ENCODE results near the gene ELFN1.

ELFN1 gene

DNA sequence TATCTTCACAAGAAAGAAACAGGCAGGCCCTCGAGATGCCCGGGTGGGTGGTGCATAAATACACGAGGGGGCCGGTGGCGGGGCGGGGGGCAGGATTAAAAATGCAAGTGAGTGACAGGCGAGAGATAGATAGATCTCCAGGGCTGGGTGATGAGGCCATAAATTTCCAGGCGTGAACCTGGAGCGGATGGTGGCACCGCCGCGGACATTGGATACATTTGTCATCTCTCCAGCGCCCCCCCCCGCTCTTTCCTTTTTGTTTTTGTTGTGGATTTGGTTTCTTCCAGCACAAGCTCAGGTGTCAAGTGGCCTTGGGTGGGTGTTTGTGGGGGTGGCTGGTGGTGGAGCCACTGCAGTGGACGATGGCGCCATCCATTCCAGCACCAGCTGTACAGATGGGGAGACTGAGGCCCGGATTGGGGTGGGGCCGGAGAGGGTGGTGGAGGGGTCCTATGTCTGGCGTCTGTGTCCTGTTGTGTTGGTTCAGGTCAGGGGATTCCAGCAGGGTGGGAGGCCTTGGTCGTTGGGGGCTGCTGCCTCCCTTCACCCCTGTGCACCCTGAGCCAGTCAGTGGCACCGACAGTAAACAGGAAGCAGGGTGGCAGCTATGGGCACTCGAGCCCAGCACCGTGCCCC, 2.9 kb downstream of the ELFN1 start:
- ATAC-seq (ENCODE audit: low read depth): no peak
- no peak overlapping the region for H3K27ac Mint-ChIP-seq
- H3K27me3 Mint-ChIP-seq: peaks cover 18% of the 10 kb centered on the region
- no peak overlapping the region for H3K4me3 Mint-ChIP-seq
- DNase-seq (ENCODE audit: low spot score in 2 of 2): no peak
- peaks cover 3% of the 10 kb centered on the region for H3K4me1 Mint-ChIP-seq
- no peaks in the 10 kb centered on the region for H3K36me3 Mint-ChIP-seq
- no peaks in the 10 kb centered on the region for H3K9me3 Mint-ChIP-seq

DNA sequence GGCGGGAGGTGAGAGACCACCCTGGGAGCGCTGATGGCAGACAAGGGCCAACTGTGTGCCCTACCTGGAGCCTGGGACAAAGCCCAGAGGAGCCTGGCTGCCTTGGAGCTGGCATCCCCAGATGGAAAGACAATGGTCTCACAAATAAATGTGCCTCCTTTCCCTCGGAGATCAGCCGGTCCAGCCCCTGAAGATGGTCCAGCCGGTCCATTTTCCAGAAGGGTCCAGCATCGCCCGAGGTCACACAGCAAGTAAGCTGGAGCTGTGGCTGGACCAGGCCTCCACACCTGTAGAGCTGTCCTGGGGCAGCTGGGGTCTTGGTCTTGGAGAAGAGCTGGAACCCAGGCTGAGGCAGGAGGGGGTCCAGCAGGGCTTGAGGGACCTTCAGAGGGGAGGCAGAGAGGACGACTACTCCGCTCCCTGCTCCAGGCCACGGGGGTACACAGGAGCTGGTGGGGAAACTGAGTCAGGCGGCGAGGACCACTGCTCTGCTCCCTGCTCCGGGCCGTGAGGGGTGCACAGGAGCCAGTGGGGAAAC, 3.6 kb downstream of the ELFN1 start:
- Mint-ChIP-seq H3K27ac (no peak overlapping the region), H3K36me3 (no peaks in the 10 kb centered on the region), H3K4me3 (no peak overlapping the region), H3K27me3 (peaks cover 18% of the 10 kb centered on the region), H3K9me3 (no peaks in the 10 kb centered on the region), H3K4me1 (peaks cover 3% of the 10 kb centered on the region)
- ATAC-seq (ENCODE audit: low read depth): no peak
- no peak for DNase-seq (ENCODE audit: low spot score in 2 of 2)

DNA sequence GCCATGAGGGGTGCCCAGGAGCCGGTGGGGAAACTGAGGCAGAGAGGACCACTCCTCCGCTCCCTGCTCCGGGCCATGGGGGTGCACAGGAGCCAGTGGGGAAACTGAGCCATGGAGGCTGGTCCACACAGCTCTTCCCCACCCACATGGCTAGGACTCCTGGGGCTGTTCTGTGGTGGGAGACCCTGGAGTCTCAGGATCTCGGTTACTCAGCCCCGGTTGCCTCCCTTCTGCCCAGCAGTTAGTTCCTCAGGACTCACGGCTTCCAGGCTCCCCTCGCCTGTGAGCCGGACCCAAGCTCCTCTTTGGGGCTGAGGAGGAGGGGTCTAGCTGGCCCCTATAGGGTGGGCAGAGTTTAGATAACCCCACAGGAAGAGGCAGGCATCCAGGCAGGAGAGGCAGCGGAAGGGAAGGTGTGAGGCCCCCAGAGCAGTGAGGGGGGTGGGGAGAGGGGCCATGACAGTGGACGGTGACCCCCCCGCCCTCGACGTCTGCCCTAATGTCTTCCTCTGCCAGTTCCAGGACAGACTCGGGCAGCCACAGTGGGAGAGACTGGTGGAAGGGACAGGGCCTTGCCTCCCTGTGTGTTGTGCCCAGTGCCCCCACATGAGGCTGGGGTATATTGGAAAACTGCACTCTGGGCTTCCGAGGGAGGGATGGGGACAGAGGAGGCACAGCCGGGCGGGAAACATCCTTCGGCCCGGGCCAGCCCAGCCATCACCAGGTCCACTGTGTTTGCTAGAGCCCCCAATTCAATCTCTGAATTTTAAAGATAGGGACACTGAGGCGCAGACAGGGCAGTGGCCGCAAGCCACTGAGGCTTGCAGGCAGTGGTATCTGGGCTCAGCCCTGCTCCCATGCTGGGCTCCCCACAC, 4.3 kb downstream of the ELFN1 start:
- ATAC-seq (ENCODE audit: low read depth) (no peak), DNase-seq (ENCODE audit: low spot score in 2 of 2) (no peak)
- Mint-ChIP-seq H3K27ac (no peak overlapping the region), H3K36me3 (no peaks in the 10 kb centered on the region), H3K27me3 (peaks cover 16% of the 10 kb centered on the region), H3K9me3 (no peaks in the 10 kb centered on the region), H3K4me1 (no peaks in the 10 kb centered on the region), H3K4me3 (no peak overlapping the region)

DNA sequence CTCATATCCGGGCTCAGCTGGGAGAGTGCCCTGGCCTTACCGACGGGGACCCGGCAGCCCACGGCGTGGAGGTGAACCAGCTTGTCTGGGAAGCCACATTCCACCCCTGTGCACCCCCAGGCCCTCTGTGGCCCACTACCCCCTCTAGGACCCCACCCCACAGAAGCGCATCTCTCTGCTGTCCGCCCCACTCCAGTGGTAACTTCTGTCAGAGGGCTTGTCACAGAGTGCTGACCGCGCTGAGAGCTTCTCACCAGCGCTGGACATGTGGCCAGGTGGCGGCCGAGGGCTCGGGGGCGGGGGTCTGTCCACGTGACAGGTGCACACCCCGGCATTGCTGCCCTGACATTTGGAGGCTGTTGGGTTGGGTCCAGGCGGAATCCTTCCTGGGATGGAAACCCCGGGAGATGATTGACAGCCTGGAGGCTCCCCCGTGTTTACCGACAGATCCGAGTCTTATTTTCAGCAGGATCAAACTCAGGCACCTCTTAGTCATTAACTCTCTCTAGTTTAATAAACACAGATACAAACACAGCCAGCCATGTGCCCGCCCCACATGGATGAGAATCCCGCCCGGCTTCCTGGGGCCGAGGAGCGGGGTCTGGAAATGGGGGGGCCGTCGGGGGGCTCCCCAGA, 5.1 kb downstream of the ELFN1 start:
- no peak overlapping the region for H3K27ac Mint-ChIP-seq
- DNase-seq (ENCODE audit: low spot score in 2 of 2) (no peak), ATAC-seq (ENCODE audit: low read depth) (no peak)
- H3K4me3 Mint-ChIP-seq: no peak overlapping the region
- no peaks in the 10 kb centered on the region for H3K36me3 Mint-ChIP-seq
- no peaks in the 10 kb centered on the region for H3K9me3 Mint-ChIP-seq
- H3K27me3 Mint-ChIP-seq: peaks cover 14% of the 10 kb centered on the region
- no peaks in the 10 kb centered on the region for H3K4me1 Mint-ChIP-seq

DNA sequence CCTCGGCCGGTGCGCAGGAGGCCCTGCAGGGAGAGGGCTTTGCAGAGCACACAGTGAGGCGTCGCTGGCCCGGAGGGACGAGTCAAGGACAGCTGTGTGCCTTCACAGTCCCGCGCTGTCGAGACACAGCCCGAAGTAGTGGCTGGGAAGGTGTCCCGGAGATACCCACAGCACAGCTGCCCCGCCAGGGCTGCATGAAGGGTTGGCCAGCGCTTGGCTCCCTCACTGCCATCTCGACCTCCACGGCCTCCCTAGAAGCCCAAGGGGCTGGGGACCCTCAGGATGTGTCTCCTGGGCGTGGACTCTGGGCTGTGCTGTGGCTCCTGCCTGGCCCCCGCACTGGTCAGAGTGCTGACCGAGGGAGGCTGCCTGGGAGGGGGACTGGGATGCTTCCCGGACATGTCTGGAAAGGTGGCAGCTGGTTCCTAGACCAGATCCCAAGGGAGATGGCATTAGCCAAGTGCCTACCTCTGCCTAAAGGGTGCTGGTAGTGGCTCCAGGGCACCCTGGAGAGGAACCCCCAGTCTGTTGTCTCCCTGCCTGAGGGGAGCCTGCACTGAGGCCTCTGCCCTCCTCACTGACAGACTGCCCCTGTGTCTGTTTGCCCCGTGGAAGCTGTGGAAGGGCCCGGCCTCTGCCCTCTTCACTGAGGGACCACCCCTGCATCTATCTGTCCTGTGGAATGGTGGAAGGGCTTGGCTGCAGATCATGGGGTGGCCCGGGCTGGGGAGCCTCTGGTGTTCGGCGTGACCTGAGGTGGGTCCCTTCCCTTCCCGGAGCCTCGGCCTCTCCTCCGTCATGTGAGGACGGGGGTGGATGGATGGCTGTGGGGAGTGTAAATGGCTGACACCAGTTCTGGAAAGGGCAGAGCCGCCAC, 5.8 kb downstream of the ELFN1 start:
- Mint-ChIP-seq H3K36me3 (no peaks in the 10 kb centered on the region), H3K4me1 (no peaks in the 10 kb centered on the region), H3K9me3 (no peaks in the 10 kb centered on the region), H3K27ac (no peak overlapping the region), H3K4me3 (no peak overlapping the region), H3K27me3 (peaks cover 15% of the 10 kb centered on the region)
- DNase-seq (ENCODE audit: low spot score in 2 of 2): no peak
- ATAC-seq (ENCODE audit: low read depth): no peak

DNA sequence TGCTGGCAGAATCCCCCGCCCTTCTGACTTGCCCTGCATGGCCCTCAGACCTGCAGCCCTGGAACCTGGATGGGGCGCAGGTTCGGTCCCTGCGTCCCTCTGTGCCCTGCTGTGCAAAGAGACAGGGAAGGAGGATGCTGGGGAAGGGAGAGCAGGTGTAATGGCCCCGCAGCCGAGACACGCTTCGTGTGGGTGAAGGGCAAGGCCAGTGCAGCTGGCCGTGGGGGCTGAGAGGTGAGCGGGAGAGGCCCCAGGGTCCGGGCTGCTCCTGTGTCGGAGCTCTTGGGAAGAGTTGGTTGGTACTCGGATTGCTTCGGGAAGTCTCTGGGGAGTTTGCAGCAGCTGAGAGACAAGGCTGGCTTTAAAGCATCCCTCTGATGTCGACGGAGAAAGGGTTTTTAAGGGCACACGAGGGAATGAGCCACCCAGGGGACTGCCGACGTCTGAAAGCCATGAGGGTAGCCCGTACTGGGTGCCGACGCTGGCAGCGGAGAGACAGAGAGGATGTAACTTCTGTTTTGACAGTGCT, 6.5 kb downstream of the ELFN1 start:
- no peak for ATAC-seq (ENCODE audit: low read depth)
- Mint-ChIP-seq H3K36me3 (peaks cover 1% of the 10 kb centered on the region), H3K4me1 (peaks cover 1% of the 10 kb centered on the region), H3K9me3 (peaks cover 1% of the 10 kb centered on the region), H3K27ac (no peak overlapping the region), H3K4me3 (no peak overlapping the region), H3K27me3 (peaks cover 14% of the 10 kb centered on the region)
- no peak for DNase-seq (ENCODE audit: low spot score in 2 of 2)

DNA sequence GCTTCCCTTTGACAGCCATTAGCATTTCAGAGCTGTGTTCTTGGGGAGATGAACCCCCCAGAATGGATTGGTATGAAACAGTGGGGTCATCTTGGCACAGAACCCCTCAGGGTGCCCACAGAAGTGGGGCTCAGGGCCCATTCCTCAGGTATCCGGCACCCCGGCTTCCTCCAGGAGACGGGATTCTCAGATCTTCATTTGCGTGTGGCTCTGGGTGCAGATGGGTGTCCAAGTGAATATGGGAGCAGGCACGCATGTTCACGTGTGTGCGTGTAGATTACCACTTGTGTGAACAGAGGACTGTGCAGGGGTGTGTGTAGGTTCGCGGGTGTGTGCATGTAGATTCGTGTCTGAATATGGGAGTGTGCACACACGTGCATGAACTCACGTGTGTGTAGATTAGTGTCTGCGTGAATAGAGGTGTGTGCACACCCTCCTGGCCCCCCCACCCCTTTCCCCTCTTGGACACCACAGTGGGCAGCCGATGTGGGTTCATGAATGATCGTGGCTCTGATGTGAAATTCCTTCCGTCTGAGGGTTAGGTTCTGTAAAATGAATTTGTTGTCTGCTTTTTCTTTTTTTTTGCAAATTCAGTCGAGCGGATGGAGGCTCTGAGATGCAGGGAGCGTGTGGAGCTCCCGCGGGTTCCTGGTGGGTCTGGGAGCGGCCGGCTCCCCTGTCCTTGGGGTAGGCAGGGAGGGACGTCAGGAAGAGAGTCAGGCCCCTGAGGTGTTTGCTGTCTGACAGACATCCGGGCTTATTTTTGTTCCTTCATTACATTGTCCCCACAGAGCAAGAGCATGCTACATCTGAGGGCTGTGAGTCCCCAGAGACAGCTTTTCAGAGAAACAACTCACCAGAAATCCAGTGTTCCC, 7.4 kb downstream of the ELFN1 start:
- H3K36me3 Mint-ChIP-seq: peaks cover 2% of the 10 kb centered on the region
- H3K4me1 Mint-ChIP-seq: peaks cover 3% of the 10 kb centered on the region
- no peak for DNase-seq (ENCODE audit: low spot score in 2 of 2)
- ATAC-seq (ENCODE audit: low read depth): no peak
- peaks cover 14% of the 10 kb centered on the region for H3K27me3 Mint-ChIP-seq
- H3K27ac Mint-ChIP-seq: no peak overlapping the region
- peaks cover 7% of the 10 kb centered on the region for H3K9me3 Mint-ChIP-seq
- no peak overlapping the region for H3K4me3 Mint-ChIP-seq

DNA sequence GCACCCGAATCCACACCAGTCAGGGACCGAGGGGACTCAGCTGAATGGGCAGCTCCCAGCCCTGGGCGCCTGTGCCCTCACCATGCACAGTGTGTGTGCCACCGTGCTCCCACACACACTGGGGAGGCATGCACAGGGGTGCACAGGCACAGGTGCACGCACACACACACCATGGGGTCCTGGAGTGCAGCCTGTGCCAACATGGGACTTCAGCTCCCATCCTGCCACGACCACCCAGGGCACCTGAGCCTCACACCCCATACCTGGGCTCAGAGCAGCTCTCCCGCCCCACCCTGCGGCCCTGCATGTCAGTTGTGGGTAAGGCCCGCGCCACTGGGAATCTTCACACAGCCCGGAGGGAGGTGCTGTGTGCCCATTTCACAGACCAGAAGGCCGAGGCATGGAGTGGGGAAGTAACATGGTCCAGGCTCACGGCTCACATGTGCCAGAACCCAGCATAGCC, 8.0 kb downstream of the ELFN1 start:
- no peak overlapping the region for H3K27ac Mint-ChIP-seq
- DNase-seq (ENCODE audit: low spot score in 2 of 2) (no peak), ATAC-seq (ENCODE audit: low read depth) (no peak)
- H3K4me3 Mint-ChIP-seq: no peak overlapping the region
- H3K9me3 Mint-ChIP-seq: peaks cover 10% of the 10 kb centered on the region
- peaks cover 3% of the 10 kb centered on the region for H3K4me1 Mint-ChIP-seq
- peaks cover 2% of the 10 kb centered on the region for H3K36me3 Mint-ChIP-seq
- H3K27me3 Mint-ChIP-seq: peaks cover 12% of the 10 kb centered on the region

DNA sequence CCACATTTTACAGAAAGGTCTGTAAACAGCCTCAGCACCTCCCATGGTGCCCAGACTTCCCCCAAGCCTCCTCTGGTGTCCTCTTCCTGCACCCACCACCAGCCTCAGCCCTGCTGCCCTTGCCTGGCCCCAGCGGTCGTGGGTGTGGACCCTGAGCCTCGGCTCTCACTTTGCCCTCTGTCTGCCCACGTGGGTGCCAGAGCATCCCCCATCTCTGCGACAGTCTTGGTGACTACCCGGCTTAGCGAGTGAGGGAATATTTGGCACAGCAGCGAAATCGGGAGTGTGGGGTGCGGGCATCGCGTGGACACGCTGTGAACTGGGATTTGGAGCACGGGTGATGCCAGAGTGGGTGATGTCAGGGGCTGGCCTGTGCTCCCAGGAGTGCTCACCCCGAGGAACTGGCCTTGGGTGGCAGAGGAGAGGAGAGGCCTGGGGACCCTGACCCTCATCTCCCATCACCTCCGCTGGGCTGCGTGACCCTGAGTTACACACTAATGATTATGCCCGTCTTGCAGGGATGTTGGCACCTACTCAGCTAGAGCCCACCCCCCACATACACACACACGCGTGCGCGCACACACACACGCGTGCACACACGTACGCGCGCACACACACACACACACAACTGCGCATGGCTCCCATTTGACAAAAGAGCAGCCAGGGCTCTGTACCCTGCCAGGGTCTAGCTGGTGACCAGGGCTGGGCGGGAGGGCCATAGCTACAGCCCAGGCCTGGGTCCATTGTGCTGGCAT, 8.7 kb downstream of the ELFN1 start:
- DNase-seq (ENCODE audit: low spot score in 2 of 2): no peak
- H3K27ac Mint-ChIP-seq: no peak overlapping the region
- H3K27me3 Mint-ChIP-seq: peaks cover 9% of the 10 kb centered on the region
- H3K9me3 Mint-ChIP-seq: peaks cover 10% of the 10 kb centered on the region
- H3K4me1 Mint-ChIP-seq: peaks cover 3% of the 10 kb centered on the region
- peaks cover 2% of the 10 kb centered on the region for H3K36me3 Mint-ChIP-seq
- H3K4me3 Mint-ChIP-seq: no peak overlapping the region
- ATAC-seq (ENCODE audit: low read depth): no peak

DNA sequence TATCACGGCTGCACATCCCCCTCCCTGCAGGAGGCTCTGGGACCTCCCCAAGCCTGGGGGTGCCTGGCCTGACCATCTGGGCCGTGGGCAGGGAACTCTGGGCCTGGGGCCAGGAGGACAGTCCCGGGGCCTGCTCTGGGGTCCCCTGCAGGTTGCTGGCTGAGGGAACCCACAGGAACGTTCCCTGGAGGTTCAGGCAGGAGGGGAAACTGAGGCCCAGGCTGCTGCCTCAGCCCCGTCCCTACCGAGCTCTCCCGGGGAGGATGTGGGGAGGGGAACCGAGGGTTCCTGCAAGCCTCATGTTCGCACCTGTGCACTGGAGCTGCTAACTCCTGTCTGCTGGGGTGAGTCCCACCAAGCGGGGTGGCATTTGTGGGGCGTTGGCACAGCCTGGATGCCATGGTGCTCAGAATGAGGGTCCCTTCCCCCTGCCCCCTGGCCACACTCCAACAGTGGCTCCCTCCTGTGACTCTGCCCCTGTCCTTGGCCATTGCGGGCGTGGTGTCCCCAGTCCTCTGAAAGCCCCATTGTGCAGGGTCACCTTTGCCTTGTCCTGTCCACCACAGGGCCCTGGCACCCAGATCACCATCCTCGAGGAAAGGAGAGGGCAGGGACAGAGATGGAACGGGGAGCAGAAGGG, 9.4 kb downstream of the ELFN1 start:
- ATAC-seq (ENCODE audit: low read depth) (no peak), DNase-seq (ENCODE audit: low spot score in 2 of 2) (no peak)
- Mint-ChIP-seq H3K36me3 (peaks cover 2% of the 10 kb centered on the region), H3K4me3 (no peak overlapping the region), H3K4me1 (peaks cover 3% of the 10 kb centered on the region), H3K27ac (no peak overlapping the region), H3K9me3 (peaks cover 14% of the 10 kb centered on the region), H3K27me3 (peaks cover 8% of the 10 kb centered on the region)

DNA sequence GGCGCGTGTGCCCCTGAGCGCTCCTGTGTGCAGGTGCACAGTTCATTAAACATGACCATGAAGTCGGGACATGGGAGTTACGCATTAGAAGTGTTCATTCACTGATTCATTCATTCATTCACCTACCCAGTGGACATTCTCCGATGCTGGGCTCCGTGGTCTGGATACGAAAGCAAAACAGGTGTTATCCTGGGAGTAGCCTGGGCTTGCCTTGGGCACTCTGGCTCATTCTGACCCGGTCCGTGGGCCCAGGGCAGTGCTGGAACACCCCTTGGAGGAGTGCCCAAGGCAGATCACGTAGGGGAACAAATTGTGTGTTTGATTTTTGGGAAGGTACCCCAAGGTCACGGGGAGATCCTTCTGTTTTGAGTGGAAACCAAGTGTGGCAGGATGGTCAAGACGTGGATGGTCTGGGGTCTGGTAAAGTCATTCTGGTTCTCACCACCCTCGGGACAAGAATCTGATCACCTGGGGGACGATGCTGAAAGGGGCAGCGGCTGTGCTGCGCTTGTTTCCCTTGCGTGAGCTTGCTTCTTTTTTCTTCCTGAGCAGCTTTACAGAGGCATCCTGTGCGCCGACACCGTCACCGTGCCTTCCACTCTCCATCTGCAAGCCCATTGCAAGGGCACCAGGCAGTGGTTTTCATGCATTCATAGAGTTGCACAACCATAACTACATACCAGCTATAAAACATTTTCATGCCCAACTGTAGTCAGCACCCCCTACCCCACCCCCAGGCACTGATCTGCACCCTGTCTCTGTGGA, 10.1 kb downstream of the ELFN1 start:
- peaks cover 10% of the 10 kb centered on the region for H3K27me3 Mint-ChIP-seq

More for the DNA sequence above, 10.1 kb downstream of the ELFN1 start:
- H3K4me1 Mint-ChIP-seq: peaks cover 3% of the 10 kb centered on the region
- ATAC-seq (ENCODE audit: low read depth) (no peak), DNase-seq (ENCODE audit: low spot score in 2 of 2) (no peak)
- peaks cover 18% of the 10 kb centered on the region for H3K9me3 Mint-ChIP-seq
- peaks cover 5% of the 10 kb centered on the region for H3K36me3 Mint-ChIP-seq
- H3K27ac Mint-ChIP-seq: no peak overlapping the region
- H3K4me3 Mint-ChIP-seq: no peak overlapping the region
